D341Med (cell line): ENCODE measurements around the gene PDP2.

Experiments used
- DNase-seq: peaks from one replicate; pipeline ENCODE4 v3.0.0; 2012; ENCODE audit warnings: low spot score

The PDP2 gene

GRCh38 chr16:66936889-66937554 lies 56.7 kb downstream of the PDP2 start:
- DNase-seq: no peak

- no peak for DNase-seq
Observed at GRCh38 chr16:66937725-66938337, 57.5 kb downstream of the PDP2 start.

- no peak for DNase-seq
Observed at GRCh38 chr16:66939366-66939765, 59.1 kb downstream of the PDP2 start.

- no peak for DNase-seq
Observed at GRCh38 chr16:66940236-66940635, 59.9 kb downstream of the PDP2 start.
